Right atrium auricular region (tissue), 2 donors: ENCODE results near the gene F2RL2. TPM values are rescaled to one million over a fixed set of nuclear protein-coding genes. Genes with fewer than 3 reads are reported as not detected.

Experiments
- DNase-seq: peaks from one replicate; pipeline ENCODE4 v3.0.0-alpha.2; 2019; ENCODE audit warnings: low spot score
- H3K27ac ChIP-seq, 2 donors: fragments of 200-600 bp; sonication (generic); 1 replicate in 1 of 2; 2 replicates in 1 of 2; pipeline ENCODE4 v1.5.1; 2016 to 2019
- H3K27me3 ChIP-seq, 2 donors: fragments of 200-600 bp; sonication (generic); one replicate each; pipeline versions ENCODE4 v1.5.1 to v1.6.0; 2017 to 2019
- H3K36me3 ChIP-seq: fragments of 200-600 bp; sonication (generic); one replicate; pipeline ENCODE4 v1.5.1; 2016
- H3K4me1 ChIP-seq, 2 donors: fragments of 200-600 bp; sonication (generic); one replicate each; pipeline versions ENCODE4 v1.5.1 to v1.6.0; 2017 to 2019
- H3K4me3 ChIP-seq, 2 donors: fragments of 200-600 bp; sonication (generic); 1 replicate in 1 of 2; 2 replicates in 1 of 2; pipeline ENCODE4 v1.5.1; 2017 to 2019; ENCODE audit warnings: mild to moderate bottlenecking in 1 of 2, moderate library complexity in 1 of 2
- H3K9me3 ChIP-seq, 2 donors: fragments of 200-600 bp; sonication (generic); one replicate each; pipeline ENCODE4 v1.5.1; 2019
- CTCF ChIP-seq, 2 donors: fragments of 200-600 bp; sonication (generic); IDR thresholded peaks; one replicate each; pipeline ENCODE4 v1.5.1; 2019; ENCODE audit warnings: antibody characterized with exemption in 2 of 2
- total RNA-seq, 2 donors: library from RNA; depleted of rRNA; stranded (reverse); fragments of >200 nt; gene quantifications; one replicate each; pipeline ENCODE4 v1.1.0, GENCODE V29; 2016

The F2RL2 gene
- total RNA-seq, 2 donors from 2014 or later = 0.44 to 3.7 TPM

GRCh38 chr5:76620166-76620565 lies 3.0 kb downstream of the F2RL2 start:
- Histone ChIP-seq H3K9me3 (no peaks in the 10 kb centered on the region), H3K36me3 (no peaks in the 10 kb centered on the region), H3K27ac (no peak overlapping the region), H3K4me1 (peaks cover 0 to 4% of the 10 kb centered on the region in 2 donors), H3K27me3 (no peaks in the 10 kb centered on the region), H3K4me3 (no peak overlapping the region)
- no peak for TF ChIP-seq CTCF (IDR thresholded peaks at IDR 0.05)
- DNase-seq = no peak

DNA sequence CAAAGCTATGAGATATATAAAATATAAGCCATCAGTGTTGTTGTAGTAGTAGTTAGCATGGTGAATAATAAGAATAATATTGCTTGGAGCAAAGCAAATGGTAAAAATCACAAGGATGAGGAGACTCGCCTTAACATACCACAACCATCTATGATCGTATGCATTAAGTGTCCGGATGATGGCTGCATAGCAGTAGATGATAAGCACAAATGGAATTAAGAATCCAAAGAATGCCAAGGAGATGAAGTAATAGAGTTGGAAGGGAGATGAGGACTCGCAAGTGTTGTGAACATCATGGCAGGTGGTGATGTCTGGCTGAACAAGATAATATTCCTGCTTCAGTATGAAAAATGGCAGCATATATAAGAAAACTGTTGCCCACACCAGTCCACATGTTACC lies 5.5 kb downstream of the F2RL2 start:
- Histone ChIP-seq H3K4me1 (no peaks in the 10 kb centered on the region), H3K9me3 (no peaks in the 10 kb centered on the region), H3K27me3 (no peaks in the 10 kb centered on the region), H3K27ac (no peak overlapping the region), H3K36me3 (no peaks in the 10 kb centered on the region), H3K4me3 (no peak overlapping the region)
- no peak for DNase-seq
- no peak for TF ChIP-seq CTCF (IDR thresholded peaks at IDR 0.05)

- H3K4me1 ChIP-seq = no peaks in the 10 kb centered on the region
- no peak overlapping the region for H3K4me3 ChIP-seq
- H3K36me3 ChIP-seq = no peaks in the 10 kb centered on the region
- H3K27me3 ChIP-seq = no peaks in the 10 kb centered on the region
- no peak for TF ChIP-seq CTCF (IDR thresholded peaks at IDR 0.05)
- H3K27ac ChIP-seq = no peak overlapping the region
- H3K9me3 ChIP-seq = no peaks in the 10 kb centered on the region
- DNase-seq = no peak
Measured at GRCh38 chr5:76617229-76617628, 6.0 kb downstream of the F2RL2 start.

GRCh38 chr5:76616206-76616605 lies 7.0 kb downstream of the F2RL2 start:
- Histone ChIP-seq H3K27ac (no peak overlapping the region), H3K9me3 (no peaks in the 10 kb centered on the region), H3K36me3 (no peaks in the 10 kb centered on the region), H3K4me3 (no peak overlapping the region), H3K27me3 (no peaks in the 10 kb centered on the region), H3K4me1 (no peaks in the 10 kb centered on the region)
- no peak for DNase-seq
- TF ChIP-seq CTCF (IDR thresholded peaks at IDR 0.05) = no peak

- Histone ChIP-seq H3K27me3 (no peaks in the 10 kb centered on the region), H3K36me3 (no peaks in the 10 kb centered on the region), H3K4me3 (no peak overlapping the region), H3K27ac (no peak overlapping the region), H3K9me3 (no peaks in the 10 kb centered on the region), H3K4me1 (no peaks in the 10 kb centered on the region)
- no peak for TF ChIP-seq CTCF (IDR thresholded peaks at IDR 0.05)
- no peak for DNase-seq
Measured at GRCh38 chr5:76615759-76616158, 7.4 kb downstream of the F2RL2 start.

DNA sequence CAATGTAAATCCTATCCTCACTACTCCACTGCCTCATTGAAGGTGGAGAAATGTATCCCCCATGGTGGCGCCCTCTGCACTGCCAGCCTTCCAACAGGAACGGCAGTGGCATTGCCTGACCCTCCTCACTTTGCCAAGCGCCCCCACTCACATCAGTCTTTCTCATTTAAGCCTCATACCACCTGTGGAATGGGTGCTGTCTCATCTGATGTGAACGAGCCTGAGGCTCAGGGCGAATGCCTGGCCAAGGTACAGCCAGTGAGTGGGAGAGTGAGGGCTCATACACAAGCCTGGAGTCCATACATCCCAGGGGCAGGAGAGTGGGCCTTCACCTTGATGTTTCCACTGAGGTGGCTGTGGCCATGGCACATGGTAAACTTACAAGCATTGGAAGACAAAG lies 10.3 kb downstream of the F2RL2 start:
- no peak overlapping the region for H3K4me3 ChIP-seq
- no peak for DNase-seq
- no peaks in the 10 kb centered on the region for H3K27me3 ChIP-seq
- H3K9me3 ChIP-seq = no peaks in the 10 kb centered on the region
- H3K4me1 ChIP-seq = no peaks in the 10 kb centered on the region
- H3K36me3 ChIP-seq = no peaks in the 10 kb centered on the region
- no peak for TF ChIP-seq CTCF (IDR thresholded peaks at IDR 0.05)
- no peak overlapping the region for H3K27ac ChIP-seq
